Activated gamma-delta T cell treated with anti-CD3 and anti-CD28 coated beads, Interleukin-2, amount 50 U/mL, for 16 hours (primary cell): ENCODE measurements around the gene HAAO.
"Not testable (repeated sequence)": the region's sequence is repeated elsewhere in the genome, so short reads cannot be mapped to it uniquely, and the experiment has no call there.

ENCODE experiments used
- DNase-seq: peaks from one replicate; pipeline ENCODE4 v3.0.0-alpha.2; 2020; ENCODE audit warnings: low read depth

HAAO gene

GRCh38 chr2:42792583-42793333, at the start of gene HAAO:
Gene HAAO (minus strand): TSS chr2:42792583. CDS start chr2:42792536, 47 bp downstream.
- DNase-seq: no peak

DNA sequence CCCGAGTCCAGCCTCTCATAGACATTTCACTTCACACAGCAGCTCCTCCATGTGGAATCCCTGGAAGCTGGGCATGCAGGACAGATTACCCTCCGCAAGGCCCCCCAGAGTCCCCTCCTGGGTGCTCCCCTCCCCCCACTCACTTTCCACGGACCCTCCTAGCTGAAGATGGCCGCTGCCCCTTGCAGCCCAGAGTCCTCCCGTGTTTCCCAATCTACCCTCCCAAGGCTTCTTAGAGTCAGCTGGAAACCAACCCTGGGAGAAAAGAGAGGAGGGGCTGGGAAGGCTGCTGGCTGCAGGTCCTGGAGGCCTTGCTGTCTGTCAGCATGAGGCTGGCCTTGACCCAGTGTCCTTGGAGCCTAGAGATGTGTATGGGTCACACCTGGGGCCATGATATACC, 49.0 kb upstream of the HAAO start:
- DNase-seq: no peak

DNA sequence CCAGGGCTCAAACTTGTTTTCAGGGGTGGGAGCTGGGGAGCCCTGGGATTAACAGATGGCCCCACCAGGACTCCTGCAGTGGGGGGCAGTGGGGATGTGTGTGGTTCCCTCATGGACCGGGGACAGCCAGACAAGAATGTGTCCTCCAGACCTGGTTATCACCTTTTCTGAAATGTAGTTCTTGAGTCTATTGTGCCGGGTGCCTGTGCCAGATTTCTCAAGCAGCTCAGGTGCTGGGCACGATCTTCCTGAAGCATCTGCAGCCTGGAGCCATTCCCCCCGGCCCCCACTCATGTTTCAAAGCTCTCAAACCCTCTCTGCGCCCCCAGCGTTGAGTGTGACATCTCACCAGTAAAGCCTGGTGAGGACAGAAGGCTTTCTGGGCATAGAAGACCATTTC, 48.4 kb upstream of the HAAO start:
- DNase-seq: no peak

- DNase-seq: no peak
Measured at GRCh38 chr2:42839809-42840501, 47.6 kb upstream of the HAAO start.

- no peak for DNase-seq
Measured at GRCh38 chr2:42838133-42838532, 45.8 kb upstream of the HAAO start.

DNA sequence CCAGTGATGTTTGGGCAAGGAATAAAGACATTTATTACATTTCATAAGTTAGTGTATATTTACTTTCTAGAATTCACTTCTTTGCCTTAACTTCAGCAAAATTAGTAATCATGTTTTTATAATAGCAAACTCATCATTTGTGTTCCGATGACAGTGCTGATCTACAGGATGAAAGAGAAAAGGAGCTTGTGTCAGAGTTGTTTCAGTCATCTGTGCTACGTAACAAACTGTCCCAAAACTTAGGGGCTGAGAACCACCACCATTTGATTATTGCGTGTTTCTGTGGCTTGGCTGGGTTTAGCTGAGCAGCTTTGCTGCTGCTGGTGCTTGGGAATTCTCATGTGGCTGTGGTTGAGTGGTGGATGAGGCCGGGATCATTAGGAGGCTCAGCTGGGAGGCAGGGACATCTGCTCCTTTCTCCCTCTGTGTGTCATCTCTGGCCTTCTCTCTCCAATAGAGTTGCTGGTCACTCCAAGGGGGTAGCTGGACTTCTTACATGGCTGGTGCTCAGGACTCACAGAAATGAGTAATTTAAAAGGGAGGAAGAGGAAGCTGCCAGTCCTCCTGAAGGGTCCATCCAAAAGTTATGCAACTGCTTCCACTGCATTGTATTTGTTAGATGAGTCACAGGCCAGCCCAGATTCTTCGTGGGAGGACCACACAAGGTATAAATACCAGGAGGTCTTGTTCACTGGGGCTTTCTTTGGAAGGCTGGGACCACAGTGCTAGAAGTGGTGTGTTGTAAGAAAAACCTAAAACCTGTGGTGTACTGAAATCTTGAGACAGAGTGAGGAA, 43.4 kb upstream of the HAAO start:
- DNase-seq: no peak

DNA sequence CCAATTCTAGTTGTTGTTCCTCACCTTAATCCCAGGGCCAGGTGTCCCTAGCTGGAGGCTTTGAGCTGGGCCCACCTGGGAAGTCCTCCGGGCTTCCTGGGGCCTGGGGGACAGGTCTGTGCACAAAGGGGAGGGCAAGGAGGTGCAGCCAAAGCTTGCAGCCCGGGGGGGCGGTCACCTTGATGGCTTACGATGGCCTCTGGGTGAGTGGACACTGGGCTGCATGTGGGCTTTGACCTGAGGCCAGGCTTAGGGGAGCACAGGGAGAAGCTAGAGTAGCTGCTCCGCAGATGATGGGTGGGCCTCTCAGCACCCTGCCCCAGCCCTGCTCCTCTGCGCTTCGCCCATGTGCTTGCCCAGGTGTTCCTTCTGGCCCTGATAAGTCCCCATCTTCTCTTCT, 41.8 kb upstream of the HAAO start:
- DNase-seq: no peak

DNA sequence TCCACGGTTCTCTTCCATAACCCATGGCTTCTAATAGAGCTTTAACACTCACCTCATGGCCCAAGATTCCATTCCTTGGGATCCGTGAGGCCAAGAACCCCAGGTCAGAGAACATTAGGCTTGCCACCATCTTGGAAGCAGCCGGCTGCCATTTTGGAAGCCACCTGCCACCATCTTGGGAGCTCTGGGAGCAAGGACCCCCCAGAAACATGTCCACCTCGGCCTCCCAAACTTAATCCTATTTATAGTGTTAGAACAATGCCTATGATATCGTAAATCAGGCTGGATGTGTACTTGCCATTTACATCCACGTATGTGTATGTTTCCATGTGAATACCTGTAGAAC, 39.9 kb upstream of the HAAO start:
- DNase-seq: no peak

DNA sequence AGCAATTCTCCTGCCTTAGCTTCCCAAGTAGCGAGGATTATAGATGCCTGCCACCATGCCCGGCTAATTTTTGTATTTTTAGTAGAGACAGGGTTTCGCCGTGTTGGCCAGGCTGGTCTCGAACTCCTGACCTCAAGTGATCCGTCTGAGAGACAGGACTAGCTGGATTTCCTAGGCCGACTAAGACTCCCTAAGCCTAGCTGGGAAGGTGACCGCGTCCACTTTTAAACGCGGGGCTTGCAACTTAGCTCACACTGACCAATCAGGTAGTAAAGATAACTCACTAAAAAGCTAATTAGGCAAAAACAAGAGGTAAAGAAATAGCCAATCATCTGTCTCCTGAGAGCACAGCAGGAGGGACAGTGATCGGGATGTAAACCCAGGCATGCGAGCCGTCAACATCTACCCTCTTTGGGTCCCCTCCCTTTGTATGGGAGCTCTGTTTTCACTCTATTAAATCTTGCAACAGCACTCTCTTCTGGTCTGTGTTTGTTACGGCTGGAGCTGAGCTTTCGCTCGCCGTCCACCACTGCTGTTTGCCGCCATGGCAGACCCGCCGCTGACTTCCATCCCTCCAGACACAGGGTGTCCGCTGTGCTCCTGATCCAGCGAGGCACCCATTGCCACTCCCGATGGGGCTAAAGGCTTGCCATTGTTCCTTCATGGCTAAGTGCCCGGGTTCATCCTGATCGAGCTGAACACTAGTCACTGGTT, 39.3 kb upstream of the HAAO start:
- DNase-seq: not testable (repeated sequence)

- no peak for DNase-seq
Measured at GRCh38 chr2:42830922-42831574, 38.7 kb upstream of the HAAO start.

DNA sequence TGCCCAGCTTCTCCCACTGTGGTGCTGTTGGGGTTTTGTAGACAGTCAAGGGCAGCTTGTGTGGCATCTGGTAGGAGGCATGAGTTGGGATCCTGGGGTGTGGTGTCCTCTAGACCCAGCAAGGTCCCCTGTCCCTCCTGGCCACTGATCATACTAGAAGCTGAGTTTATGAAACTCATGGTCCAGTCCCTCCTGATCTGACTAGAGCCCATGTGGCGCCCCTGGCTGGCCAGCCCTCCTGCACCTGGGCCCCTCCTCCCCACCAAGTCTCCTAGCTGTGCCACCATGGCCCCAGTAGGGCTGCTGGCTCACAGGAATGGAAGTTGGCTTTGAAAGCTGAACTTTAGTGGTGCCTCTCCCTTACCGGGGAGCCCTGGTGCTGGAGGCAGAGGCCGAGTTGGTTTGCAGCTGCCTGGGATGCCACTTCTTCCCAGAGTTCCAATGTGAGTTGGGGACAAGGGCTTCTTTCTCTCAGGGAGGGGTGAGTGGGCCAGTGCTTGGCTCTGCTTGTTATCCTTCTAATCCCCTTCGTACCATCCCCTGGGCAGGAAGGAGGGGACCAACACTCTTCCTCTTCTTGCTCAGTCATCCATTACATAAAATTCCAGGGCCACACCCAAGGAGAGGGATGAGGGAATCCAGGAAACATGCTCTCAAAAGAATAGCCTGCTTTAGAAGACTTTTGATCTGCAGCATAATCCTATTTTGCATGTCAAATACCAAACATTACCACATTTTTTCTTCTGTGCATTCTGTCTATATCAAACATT, 37.5 kb upstream of the HAAO start:
- no peak for DNase-seq

- DNase-seq: peak; percentile 51
Measured at GRCh38 chr2:42828487-42829425, 36.4 kb upstream of the HAAO start.

GRCh38 chr2:42827647-42828486, 35.5 kb upstream of the HAAO start:
- peak; percentile 73 for DNase-seq

DNA sequence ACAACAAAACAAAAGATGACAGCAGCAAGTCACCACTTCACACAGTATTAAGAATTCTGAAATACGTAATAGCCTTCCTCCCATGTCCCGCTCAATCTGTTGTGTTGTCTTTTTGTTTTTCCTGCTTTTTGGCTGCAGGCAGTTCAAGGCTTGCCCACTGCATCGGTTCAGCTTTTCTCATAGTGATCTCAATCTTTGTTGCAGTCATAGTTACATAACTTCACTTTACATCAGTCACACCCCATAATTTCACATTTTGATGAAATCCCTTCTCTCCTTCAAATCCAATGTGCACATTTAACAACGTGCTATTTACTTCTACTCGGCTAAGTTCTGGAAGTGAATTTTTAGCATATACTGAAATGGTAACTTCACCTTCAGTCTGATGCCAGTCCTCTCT, 33.8 kb upstream of the HAAO start:
- no peak for DNase-seq

DNA sequence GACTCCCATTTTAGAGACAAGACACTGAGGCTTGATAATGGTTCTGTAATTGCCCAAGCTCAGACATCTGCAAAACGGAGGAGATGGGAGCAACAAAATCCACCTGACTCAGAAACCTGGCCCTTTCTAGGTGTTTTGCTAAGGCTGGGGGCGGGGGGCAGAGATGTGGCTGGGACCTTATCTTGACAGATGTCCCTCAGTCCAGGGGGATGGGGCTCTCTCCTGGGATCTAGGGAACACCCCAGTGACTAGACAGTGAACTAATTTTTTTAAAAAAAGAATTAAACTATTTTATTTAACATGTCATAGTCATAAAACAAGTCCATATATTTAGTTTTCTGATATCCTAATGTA, 32.0 kb upstream of the HAAO start:
- no peak for DNase-seq

DNA sequence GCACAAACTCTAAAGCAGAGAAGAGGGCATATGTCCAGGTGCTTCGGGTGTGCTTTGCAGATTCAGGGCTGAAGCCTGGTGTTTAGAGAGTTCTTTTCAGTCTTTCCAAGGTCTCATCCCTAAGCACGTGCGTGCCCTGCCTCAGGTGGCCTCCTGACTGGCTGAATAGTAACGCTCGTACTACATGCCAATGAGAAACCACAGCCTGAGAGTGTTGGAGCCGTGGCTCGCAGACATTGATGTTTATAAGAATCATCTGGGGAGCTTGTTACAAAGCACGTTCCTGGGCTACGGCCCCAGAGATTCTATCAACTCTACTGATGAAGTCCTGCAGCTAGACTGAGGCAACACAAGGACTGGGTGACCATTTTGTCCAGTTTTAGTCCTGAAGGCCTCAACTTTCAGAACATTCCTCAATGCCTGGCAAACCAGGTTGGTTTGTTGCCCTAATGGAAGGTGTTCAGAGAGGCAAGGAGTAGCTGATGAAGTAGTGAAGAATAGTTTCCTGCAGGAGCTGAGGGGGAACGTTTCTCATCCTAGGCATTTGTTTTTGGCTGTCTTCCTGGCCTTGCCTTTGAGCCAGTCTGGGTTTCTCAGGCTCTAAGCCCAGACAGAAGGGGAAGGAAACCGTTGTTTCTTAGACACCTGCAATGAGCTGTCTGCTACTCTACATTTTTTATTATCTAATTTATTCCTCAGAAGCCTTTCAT, 31.5 kb upstream of the HAAO start:
- no peak for DNase-seq

DNA sequence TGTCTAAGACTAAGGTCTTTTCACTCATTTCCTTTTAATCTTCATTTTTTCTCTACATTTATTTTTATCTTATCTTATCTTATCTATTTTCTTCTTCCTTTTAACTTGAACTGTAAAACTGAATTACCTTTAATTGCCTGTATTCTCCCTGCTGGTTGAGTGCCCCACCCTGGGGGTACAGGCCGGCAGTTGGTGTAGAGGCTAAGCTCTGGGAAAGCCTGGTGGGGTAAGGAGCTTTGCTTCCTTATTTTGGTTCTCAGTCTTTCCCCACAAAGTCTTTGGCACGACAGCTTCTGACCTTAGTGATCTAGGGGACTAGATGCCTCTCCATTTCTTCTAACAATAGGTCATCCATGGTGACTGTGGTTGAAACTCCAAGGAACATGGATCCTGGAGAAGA, 26.8 kb upstream of the HAAO start:
- DNase-seq: no peak

DNA sequence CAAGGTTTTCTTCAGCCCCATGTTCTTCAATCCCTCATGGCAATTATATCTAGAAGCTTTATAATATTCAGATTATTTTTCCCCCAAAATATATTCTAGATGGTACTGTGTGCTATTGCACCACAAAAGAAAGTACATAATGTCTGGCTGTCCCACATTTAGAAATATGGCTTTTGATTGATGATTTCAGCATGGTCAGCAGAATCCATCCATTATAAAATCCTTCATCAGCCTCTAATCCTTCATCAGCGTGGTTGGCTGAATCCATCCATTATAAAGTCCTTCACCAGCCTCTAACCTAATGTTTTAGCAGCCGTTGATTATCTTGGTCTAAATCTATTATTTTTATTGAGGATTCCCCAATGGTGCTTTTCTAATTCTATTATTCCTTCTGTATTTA, 23.3 kb upstream of the HAAO start:
- DNase-seq: no peak
